Upper lobe of left lung (tissue), 4 donors: Measurements from ENCODE around the gene ARHGEF39.

Experiments
- CTCF ChIP-seq, 6 experiments: fragments of 450-650 bp in 4 of 6; fragments of 200-600 bp in 2 of 6; sonication (generic) in 2 of 6; IDR thresholded peaks; one replicate each; pipeline ENCODE4 v1.5.1; 2016 to 2019; ENCODE audit warnings: antibody characterized with exemption in 6 of 6
- EP300 ChIP-seq, 4 donors: sonication (generic); formaldehyde crosslinking; IDR thresholded peaks; one replicate each; pipeline ENCODE4 v1.5.1; 2017; ENCODE audit warnings: antibody characterized with exemption in 4 of 4, control low read depth in 2 of 4
- POLR2A ChIP-seq, 4 donors: fragments of 450-650 bp; IDR thresholded peaks; one replicate each; pipeline ENCODE4 v1.5.1; 2016 to 2017; ENCODE audit warnings: antibody characterized with exemption in 4 of 4, mild to moderate bottlenecking in 2 of 4
- POLR2AphosphoS5 ChIP-seq, 2 donors: sonication (generic); formaldehyde crosslinking; IDR thresholded peaks; one replicate each; pipeline ENCODE4 v1.5.1; 2017; ENCODE audit warnings: antibody characterized with exemption in 2 of 2

DNA sequence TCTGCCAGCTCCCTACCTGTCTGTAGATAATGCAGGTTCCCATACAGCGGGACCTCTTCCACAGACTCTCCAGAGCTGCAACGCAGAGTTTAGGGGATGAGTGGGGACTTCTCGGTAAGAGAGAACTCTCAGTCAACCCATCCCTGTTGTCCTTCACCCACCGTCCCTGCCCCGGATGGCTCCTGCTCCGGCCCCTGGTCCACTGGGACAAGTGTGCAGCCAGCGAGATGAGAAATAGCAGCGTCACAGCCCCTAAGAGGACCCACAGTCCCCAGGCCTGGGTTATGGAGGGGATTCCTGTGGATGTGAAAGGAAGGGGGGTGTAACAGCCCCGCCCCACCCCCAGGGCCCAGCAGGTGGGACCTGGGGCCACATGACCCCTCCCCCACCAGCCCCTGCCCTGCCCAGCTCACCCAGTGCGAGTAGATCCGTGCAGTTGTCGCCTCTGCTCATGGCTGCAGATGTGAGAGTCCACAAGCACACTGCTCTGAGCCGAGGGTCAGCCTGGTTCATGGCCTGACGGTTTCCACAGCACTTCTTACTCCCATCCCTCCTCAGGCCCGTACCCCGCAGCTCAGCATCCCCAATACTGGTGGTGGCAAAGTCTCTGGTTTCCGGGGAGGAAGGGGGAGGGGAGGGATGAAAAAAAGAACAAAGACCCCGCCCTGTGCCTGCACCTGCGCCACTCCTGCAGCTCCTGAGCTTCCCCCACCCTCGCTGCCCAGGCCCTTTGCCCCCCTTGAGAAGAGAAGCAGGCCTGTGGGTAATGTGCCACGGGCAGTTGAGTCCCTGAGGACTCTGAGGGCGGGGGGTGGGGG, 14.4 kb downstream of the ARHGEF39 start, which contains the start of gene SIT1:
- TF ChIP-seq CTCF (IDR thresholded peaks at IDR 0.05) (no peak), POLR2A (IDR thresholded peaks at IDR 0.05) (no peak), EP300 (IDR thresholded peaks at IDR 0.05) (no peak), POLR2AphosphoS5 (IDR thresholded peaks at IDR 0.05) (no peak)
